GM18868 (cell line): Measurements from ENCODE around the gene CYB5D1.
"Not testable (repeated sequence)": the region's sequence is repeated elsewhere in the genome, so short reads cannot be mapped to it uniquely, and the experiment has no call there.

ENCODE experiments used
- ATAC-seq: cut with Tn5 transposase; IDR thresholded peaks from one replicate; pipeline ENCODE4 v1.9.1; 2021; ENCODE audit warnings: mild to moderate bottlenecking, moderate library complexity; ENCODE audit not compliant: unreplicated experiment

The CYB5D1 gene

GRCh38 chr17:7857713-7858521, at the start of gene CYB5D1:
Gene CYB5D1, plus strand, starts transcription at chr17:7858003. Its CDS starts 132 bp downstream, at chr17:7858135.
- peak; percentile 39 for ATAC-seq

DNA sequence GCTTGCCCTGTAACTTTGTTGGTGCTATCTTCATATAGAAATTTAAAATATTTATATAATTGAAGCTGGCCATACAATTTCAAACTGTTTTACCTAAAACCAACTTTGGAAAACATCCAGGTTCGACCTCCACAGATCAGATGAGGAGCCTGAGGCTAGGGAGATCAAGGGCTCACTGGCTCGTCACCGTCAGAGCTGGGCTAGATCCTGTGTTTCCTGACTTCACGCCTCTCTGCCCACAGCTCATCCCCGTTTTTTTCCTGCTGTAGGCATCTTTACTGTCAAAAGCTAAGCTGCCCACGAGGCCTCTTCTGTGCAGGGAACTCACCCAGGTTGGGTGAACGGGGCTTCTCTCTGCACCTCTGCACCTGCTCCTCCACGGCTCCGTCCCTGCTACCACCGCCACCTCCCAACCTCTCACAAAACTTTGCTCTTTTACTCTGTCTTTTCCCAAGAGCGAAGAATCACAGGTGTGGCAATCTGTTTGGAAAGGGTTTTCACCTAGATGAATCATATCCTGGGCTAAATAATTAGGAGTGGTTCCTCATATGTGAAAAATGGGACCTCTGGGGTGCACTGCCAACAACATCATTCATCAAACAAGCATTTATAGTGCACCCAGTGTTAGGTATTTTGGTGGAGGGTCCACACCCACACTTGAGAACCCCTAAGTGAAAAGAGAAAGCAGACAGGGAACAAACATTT, 48.6 kb upstream of the CYB5D1 start:
- no peak for ATAC-seq

- ATAC-seq = not testable (repeated sequence)
Observed at GRCh38 chr17:7809791-7810343, 47.9 kb upstream of the CYB5D1 start.

GRCh38 chr17:7811251-7811650, 46.6 kb upstream of the CYB5D1 start:
- no peak for ATAC-seq

- ATAC-seq = no peak
Observed at GRCh38 chr17:7814969-7815368, 42.8 kb upstream of the CYB5D1 start.

- no peak for ATAC-seq
Observed at GRCh38 chr17:7816926-7817642, 40.7 kb upstream of the CYB5D1 start.

GRCh38 chr17:7817643-7817964, 40.2 kb upstream of the CYB5D1 start:
- no peak for ATAC-seq

DNA sequence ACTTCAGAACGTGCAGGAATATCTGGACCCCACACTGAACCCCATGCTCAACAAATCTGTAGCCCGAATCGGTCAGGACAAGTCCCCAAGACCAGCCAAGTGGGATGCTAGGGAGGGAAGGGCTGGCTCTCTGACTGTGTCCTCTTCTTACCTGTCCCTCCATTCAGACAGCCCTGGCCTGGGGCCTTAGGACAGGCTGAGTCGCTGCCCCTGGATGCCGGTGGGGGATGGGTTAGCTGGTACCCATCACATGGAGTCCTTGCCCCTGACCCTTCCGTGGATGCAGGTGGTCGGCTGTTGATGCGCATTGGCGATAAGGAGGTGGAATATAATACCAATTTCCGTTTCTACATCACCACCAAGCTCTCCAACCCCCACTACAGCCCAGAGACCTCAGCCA, 39.8 kb upstream of the CYB5D1 start:
- ATAC-seq = no peak

DNA sequence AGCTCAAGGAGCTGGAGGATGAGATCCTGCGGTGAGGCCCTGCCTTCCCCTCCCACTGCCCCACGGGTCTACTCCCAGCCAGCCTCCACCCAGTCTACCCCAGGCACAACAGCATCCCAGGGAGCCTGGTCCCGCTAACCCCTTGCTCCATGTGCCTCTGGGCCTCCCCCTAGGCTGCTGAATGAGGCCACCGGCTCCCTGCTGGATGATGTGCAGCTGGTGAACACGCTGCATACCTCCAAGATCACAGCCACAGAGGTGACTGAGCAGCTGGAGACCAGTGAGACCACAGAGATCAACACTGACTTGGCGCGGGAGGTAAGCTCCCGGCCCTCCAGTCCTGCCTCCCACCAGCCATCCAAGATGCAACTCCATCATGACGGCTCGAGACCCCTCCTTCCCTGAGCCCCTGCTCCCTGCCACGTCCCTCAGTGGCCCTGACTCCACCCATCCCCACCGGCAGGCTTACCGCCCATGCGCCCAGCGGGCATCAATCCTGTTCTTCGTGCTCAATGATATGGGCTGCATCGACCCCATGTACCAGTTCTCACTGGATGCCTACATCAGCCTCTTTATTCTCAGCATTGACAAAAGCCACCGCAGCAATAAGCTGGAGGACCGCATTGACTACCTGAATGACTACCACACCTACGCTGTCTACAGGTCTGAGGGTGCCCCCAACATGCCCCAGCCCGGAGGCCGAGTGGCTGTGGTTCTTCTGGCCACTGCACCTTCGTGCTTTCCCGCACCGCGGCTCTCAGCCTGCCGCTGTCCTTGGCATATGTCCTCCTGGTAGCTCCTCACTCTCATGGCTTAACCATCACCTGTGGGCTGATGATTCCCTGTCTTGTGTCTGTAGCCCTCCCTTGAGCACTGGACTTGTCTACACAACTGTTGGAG, 38.8 kb upstream of the CYB5D1 start:
- ATAC-seq = no peak

DNA sequence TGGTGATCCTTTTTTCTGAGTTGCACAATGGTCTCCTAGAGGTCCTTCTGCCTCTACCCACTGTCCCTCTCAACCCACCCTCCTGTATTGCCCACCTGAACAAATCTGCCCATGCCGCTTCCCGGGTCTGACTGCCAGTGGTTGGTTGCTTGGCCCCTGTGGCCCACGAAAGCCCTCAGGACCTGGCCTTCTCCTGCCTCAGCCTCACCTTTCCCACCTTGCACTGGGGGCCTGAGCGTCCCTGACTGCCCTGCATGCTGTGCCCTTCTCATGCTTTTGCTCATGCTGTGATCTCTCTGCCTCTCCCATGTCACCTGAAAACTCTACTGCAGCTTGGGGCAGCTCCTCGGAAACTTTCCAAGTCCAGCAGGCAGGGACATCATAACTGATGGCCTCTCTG, 37.6 kb upstream of the CYB5D1 start:
- no peak for ATAC-seq

GRCh38 chr17:7822126-7822525, 35.7 kb upstream of the CYB5D1 start:
- ATAC-seq = no peak

GRCh38 chr17:7823581-7824001, 34.2 kb upstream of the CYB5D1 start:
- ATAC-seq = no peak

- no peak for ATAC-seq
Observed at GRCh38 chr17:7824021-7824924, 33.5 kb upstream of the CYB5D1 start.

- ATAC-seq = no peak
Observed at GRCh38 chr17:7825206-7825990, 32.4 kb upstream of the CYB5D1 start.

DNA sequence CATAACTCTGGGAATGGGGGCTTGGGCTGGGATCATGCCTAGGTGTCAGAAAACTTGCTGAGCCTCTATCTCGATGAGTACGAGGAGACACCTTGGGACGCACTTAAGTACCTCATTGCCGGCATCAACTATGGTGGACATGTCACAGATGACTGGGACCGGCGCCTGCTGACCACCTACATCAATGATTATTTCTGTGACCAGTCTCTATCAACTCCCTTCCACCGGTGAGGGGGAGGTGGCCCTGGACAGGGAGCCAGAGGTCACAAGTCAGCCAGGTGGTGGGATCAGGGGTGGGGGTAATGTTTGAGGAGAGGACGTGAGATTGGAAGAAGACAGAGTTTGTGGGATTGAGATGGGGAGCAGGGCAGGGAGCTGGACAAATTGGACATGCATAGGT, 27.2 kb upstream of the CYB5D1 start:
- ATAC-seq = no peak

DNA sequence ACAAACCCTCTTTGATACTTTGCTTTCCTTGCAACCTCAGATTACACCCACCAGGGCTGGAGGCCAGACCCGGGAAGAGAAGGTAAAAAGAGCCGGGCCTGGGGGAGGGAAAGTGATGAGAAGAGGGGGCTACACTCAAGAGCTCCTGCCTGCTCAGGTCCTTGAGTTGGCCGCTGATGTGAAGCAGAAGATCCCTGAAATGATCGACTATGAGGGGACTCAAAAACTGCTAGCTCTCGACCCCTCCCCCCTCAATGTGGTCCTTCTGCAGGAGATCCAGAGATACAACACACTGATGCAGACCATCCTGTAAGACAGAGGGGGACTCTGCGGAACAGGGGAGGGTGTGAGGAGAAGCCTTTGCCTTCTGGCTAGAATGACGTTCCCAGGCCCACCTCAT, 26.6 kb upstream of the CYB5D1 start:
- ATAC-seq = no peak

DNA sequence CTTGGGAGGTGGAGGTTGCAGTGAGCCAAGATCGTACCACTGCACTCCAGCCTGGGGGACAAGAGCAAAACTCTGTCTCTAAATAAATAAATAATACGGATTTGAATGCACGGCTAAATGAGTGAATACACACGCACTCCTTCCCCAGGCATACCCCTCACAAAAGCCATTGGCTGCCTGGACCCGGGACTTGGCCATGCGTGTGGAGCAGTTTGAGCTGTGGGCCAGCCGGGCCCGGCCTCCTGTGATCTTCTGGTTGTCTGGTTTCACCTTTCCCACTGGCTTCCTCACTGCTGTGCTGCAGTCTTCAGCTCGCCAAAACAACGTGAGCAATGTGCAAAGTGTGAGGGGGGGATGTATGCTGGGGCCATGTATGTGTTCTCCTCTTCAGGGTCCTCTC, 25.4 kb upstream of the CYB5D1 start:
- ATAC-seq = no peak

- ATAC-seq = no peak
Observed at GRCh38 chr17:7833011-7833794, 24.6 kb upstream of the CYB5D1 start.
